ENCODE results near the gene ELFN1. TPM values are rescaled to one million over a fixed set of nuclear protein-coding genes. Genes with fewer than 3 reads are reported as not detected.

ELFN1 gene
- total and polyA plus RNA-seq, 9 of the 15 experiments (the other 6 are each of a cell fraction or from before 2014, with no cell fraction given) = 0.04 to 0.64 (median 0.18) TPM; not detected in 2

DNA sequence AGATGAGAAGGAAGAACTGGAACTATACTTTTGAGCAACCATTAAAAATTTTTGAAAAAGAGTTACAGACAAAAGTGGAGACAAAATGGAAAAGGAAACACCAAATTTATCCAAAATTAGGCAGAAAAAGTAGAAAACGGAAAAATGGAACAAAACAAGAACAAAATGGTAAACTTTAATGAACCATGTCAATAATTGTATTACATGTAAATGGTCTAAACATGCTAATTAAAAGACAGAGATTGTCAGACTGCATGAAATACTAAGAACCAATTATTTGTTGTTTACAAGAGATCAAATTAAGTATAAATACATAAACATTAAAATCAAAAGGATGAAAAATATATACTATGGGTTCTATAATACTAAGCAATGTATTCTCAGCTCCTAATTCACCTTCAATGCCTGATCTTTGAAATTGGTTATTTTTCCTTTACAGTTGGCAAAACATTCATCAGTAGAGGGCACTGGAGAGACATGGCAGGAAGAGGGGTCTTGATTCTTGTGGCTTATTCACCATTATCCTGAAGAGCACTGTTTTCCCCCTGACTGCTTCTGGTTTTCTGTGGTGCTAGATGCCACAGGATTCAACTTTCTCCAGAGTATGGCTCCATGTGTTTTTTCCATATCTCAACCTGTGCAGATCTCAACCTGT lies 124.9 kb downstream of the ELFN1 start (continued):
- 0 out of 4 replicates have a peak, but pooled peaks of 1 of the 2 experiments have one; percentile 10 for TF ChIP-seq TRIM24 (IDR thresholded peaks at IDR 0.05)
- no peak for TF ChIP-seq MCM2 (IDR thresholded peaks at IDR 0.05; ENCODE audit: low read depth)
- no peak for TF ChIP-seq ZKSCAN3 (CRISPR knock-in tag; IDR thresholded peaks at IDR 0.05)
- TF ChIP-seq HNRNPUL1 (IDR thresholded peaks at IDR 0.05; ENCODE audit: low read length) = no peak
- TF ChIP-seq NCOA6 (IDR thresholded peaks at IDR 0.05) = no peak
- peak; percentile 36 to 83; a peak in 2 of 4 replicates for TF ChIP-seq RAD21 (CRISPR knock-in tag; conservative IDR thresholded peaks at IDR 0.05 in 1 of 2, IDR thresholded peaks at IDR 0.05 in 1 of 2)
- no peak for TF ChIP-seq ZNF140 (CRISPR knock-in tag; IDR thresholded peaks at IDR 0.05)
- no peak for TF ChIP-seq ZFP36 (IDR thresholded peaks at IDR 0.05; ENCODE audit: low read depth, low read length, partially characterized antibody)
- no peak for TF ChIP-seq EP400 (IDR thresholded peaks at IDR 0.05)
- TF ChIP-seq, protein P1, sequence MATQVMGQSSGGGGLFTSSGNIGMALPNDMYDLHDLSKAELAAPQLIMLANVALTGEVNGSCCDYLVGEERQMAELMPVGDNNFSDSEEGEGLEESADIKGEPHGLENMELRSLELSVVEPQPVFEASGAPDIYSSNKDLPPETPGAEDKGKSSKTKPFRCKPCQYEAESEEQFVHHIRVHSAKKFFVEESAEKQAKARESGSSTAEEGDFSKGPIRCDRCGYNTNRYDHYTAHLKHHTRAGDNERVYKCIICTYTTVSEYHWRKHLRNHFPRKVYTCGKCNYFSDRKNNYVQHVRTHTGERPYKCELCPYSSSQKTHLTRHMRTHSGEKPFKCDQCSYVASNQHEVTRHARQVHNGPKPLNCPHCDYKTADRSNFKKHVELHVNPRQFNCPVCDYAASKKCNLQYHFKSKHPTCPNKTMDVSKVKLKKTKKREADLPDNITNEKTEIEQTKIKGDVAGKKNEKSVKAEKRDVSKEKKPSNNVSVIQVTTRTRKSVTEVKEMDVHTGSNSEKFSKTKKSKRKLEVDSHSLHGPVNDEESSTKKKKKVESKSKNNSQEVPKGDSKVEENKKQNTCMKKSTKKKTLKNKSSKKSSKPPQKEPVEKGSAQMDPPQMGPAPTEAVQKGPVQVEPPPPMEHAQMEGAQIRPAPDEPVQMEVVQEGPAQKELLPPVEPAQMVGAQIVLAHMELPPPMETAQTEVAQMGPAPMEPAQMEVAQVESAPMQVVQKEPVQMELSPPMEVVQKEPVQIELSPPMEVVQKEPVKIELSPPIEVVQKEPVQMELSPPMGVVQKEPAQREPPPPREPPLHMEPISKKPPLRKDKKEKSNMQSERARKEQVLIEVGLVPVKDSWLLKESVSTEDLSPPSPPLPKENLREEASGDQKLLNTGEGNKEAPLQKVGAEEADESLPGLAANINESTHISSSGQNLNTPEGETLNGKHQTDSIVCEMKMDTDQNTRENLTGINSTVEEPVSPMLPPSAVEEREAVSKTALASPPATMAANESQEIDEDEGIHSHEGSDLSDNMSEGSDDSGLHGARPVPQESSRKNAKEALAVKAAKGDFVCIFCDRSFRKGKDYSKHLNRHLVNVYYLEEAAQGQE (IDR thresholded peaks at IDR 0.05; ENCODE audit: borderline replicate concordance) = peak; percentile 45; the same call in 1 of the 2 replicates
- TF ChIP-seq, protein P1 (CRISPR knock-in tag; IDR thresholded peaks at IDR 0.05; ENCODE audit: low read depth) = no peak
- no peak for TF ChIP-seq TAF9B (IDR thresholded peaks at IDR 0.05; ENCODE audit: partially characterized antibody)
- no peak for TF ChIP-seq HDAC6 (IDR thresholded peaks at IDR 0.05; ENCODE audit: low read depth, low read length)
- TF ChIP-seq NFYB (IDR thresholded peaks at IDR 0.05; ENCODE audit: extremely low read depth, insufficient read length) = no peak
